Measurements from ENCODE around the gene NFATC2.

NFATC2 gene

GRCh38 chr20:51587145-51587544 lies 44.6 kb upstream of the NFATC2 start:
- H2AFZ ChIP-seq (ENCODE audit: low read length): no peak overlapping the region
- H3K4me1 ChIP-seq (ENCODE audit: insufficient read depth, low read length, poor library complexity, severe bottlenecking): peaks cover 10% of the 10 kb centered on the region
- no peak overlapping the region for H3K4me2 ChIP-seq (ENCODE audit: low read depth, low read length, poor library complexity, severe bottlenecking)
- H3K79me2 ChIP-seq (ENCODE audit: insufficient read depth, low read length): no peaks in the 10 kb centered on the region
- no peak overlapping the region for H3K9ac ChIP-seq (ENCODE audit: low read depth, low read length, poor library complexity, severe bottlenecking)
- no peaks in the 10 kb centered on the region for H3F3A ChIP-seq (ENCODE audit: low read depth)
- H3K27me3 ChIP-seq (ENCODE audit: insufficient read depth, low read length, poor library complexity, severe bottlenecking): no peaks in the 10 kb centered on the region
- H3K9me3 ChIP-seq (ENCODE audit: insufficient read depth, low read depth, low read length): no peaks in the 10 kb centered on the region
- H4K20me1 ChIP-seq (ENCODE audit: insufficient read depth, low read length, poor library complexity, severe bottlenecking): no peaks in the 10 kb centered on the region
- no peak overlapping the region for H3K4me3 ChIP-seq (ENCODE audit: low read length, poor library complexity, severe bottlenecking)
- no peaks in the 10 kb centered on the region for H3K36me3 ChIP-seq (ENCODE audit: insufficient read depth, low read length)
- TF ChIP-seq EZH2phosphoT487 (IDR thresholded peaks at IDR 0.05; ENCODE audit: borderline replicate concordance) (no peak), CTCF (conservative IDR thresholded peaks at IDR 0.05; ENCODE audit: low read length) (no peak)
- no peaks in the 10 kb centered on the region for H3K9me2 ChIP-seq (replicated peaks; ENCODE audit: low read depth, low read length)

GRCh38 chr20:51586005-51586440 lies 43.5 kb upstream of the NFATC2 start:
- Histone ChIP-seq H3K4me2 (ENCODE audit: low read depth, low read length, poor library complexity, severe bottlenecking) (no peak overlapping the region), H4K20me1 (ENCODE audit: insufficient read depth, low read length, poor library complexity, severe bottlenecking) (no peaks in the 10 kb centered on the region), H3K4me3 (ENCODE audit: low read length, poor library complexity, severe bottlenecking) (no peak overlapping the region), H2AFZ (ENCODE audit: low read length) (no peak overlapping the region), H3K27me3 (ENCODE audit: insufficient read depth, low read length, poor library complexity, severe bottlenecking) (no peaks in the 10 kb centered on the region), H3K4me1 (ENCODE audit: insufficient read depth, low read length, poor library complexity, severe bottlenecking) (peaks cover 10% of the 10 kb centered on the region), H3K9me3 (ENCODE audit: insufficient read depth, low read depth, low read length) (no peaks in the 10 kb centered on the region), H3K9ac (ENCODE audit: low read depth, low read length, poor library complexity, severe bottlenecking) (no peak overlapping the region), H3K36me3 (ENCODE audit: insufficient read depth, low read length) (no peaks in the 10 kb centered on the region), H3K9me2 (replicated peaks; ENCODE audit: low read depth, low read length) (no peaks in the 10 kb centered on the region), H3F3A (ENCODE audit: low read depth) (no peaks in the 10 kb centered on the region), H3K79me2 (ENCODE audit: insufficient read depth, low read length) (no peaks in the 10 kb centered on the region)
- no peak for TF ChIP-seq CTCF (conservative IDR thresholded peaks at IDR 0.05; ENCODE audit: low read length)

- H3K4me3 ChIP-seq (ENCODE audit: low read length, poor library complexity, severe bottlenecking): peak overlapping the region; percentile 8
- H3K36me3 ChIP-seq (ENCODE audit: insufficient read depth, low read length): no peaks in the 10 kb centered on the region
- no peaks in the 10 kb centered on the region for H3K27me3 ChIP-seq (ENCODE audit: insufficient read depth, low read length, poor library complexity, severe bottlenecking)
- H3K9me2 ChIP-seq (replicated peaks; ENCODE audit: low read depth, low read length): no peaks in the 10 kb centered on the region
- H2AFZ ChIP-seq (ENCODE audit: low read length): peak overlapping the region; percentile 59
- peak overlapping the region; percentile 21 for H3K4me2 ChIP-seq (ENCODE audit: low read depth, low read length, poor library complexity, severe bottlenecking)
- H4K20me1 ChIP-seq (ENCODE audit: insufficient read depth, low read length, poor library complexity, severe bottlenecking): no peaks in the 10 kb centered on the region
- no peaks in the 10 kb centered on the region for H3K9me3 ChIP-seq (ENCODE audit: insufficient read depth, low read depth, low read length)
- no peaks in the 10 kb centered on the region for H3K79me2 ChIP-seq (ENCODE audit: insufficient read depth, low read length)
- H3F3A ChIP-seq (ENCODE audit: low read depth): no peaks in the 10 kb centered on the region
- TF ChIP-seq CTCF (conservative IDR thresholded peaks at IDR 0.05; ENCODE audit: low read length) (no peak), EZH2phosphoT487 (IDR thresholded peaks at IDR 0.05; ENCODE audit: borderline replicate concordance) (no peak)
- H3K9ac ChIP-seq (ENCODE audit: low read depth, low read length, poor library complexity, severe bottlenecking): no peak overlapping the region
- H3K4me1 ChIP-seq (ENCODE audit: insufficient read depth, low read length, poor library complexity, severe bottlenecking): peaks cover 10% of the 10 kb centered on the region
Observed at GRCh38 chr20:51585148-51585547, 42.6 kb upstream of the NFATC2 start.
